Frontal cortex (tissue), 4 donors: ENCODE results near the gene DTD1. TPM values are rescaled to one million over a fixed set of nuclear protein-coding genes. Genes with fewer than 3 reads are reported as not detected.

Experiments used
- DNase-seq, 2 donors: peaks; one replicate each; pipeline ENCODE4 v3.0.0; 2012; ENCODE audit warnings: low spot score in 2 of 2
- FAIRE-seq: peaks from 2 replicates; lab custom pipeline; 2012; peaks lifted over from hg19 to GRCh38; lab: Jason Lieb, UNC
- total RNA-seq: library from RNA; depleted of rRNA; stranded (reverse); fragments of >200 nt; gene quantifications from one replicate; pipeline ENCODE4 v1.2.3, GENCODE V29; 2014
- donor health status: control.
- donor health status: control.
- donor health status: control.

The DTD1 gene
- total RNA-seq, 1 donor from 2014 or later, result 98.2 TPM

DNA sequence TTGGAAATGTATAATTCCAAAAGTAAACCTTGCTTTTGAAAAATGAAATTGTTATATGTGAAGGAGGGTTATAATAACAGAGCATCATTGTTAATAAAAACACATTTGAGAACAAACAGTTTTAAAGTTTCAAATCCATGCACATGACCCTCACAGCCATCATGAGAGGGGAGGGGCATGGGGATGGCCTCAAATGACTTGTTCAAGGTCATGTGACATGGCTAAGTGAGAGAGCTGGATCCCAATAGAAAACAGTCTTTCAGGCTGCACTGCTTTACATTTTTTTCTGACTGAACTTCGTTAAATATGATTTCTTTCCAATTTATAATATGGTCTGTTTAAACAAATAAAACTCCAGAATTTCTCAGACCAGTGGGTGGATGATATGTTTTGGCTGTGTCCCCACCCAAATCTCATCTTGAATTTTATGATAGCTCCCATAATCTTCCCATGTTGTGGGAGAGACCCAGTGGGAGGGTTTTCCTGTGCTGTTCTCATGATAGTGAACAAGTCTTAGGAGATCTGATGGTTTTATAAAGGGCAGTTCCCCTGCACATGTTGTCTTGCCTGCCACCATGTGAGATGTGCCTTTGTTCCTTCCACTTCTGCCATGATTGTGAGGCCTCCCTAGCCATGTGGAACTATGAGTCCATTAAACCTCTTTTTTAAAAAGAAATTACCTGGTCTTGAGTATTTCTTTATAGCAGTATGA is 66.0 kb downstream of the DTD1 start:
- no peak for FAIRE-seq

GRCh38 chr20:18654448-18654773 is 66.6 kb downstream of the DTD1 start:
- FAIRE-seq (no peak), DNase-seq (no peak)

More for the DNA sequence above, 66.0 kb downstream of the DTD1 start:
- no peak for DNase-seq

- DNase-seq, result no peak
- FAIRE-seq, result no peak
Measured at GRCh38 chr20:18657575-18657974, 69.7 kb downstream of the DTD1 start.

DNA sequence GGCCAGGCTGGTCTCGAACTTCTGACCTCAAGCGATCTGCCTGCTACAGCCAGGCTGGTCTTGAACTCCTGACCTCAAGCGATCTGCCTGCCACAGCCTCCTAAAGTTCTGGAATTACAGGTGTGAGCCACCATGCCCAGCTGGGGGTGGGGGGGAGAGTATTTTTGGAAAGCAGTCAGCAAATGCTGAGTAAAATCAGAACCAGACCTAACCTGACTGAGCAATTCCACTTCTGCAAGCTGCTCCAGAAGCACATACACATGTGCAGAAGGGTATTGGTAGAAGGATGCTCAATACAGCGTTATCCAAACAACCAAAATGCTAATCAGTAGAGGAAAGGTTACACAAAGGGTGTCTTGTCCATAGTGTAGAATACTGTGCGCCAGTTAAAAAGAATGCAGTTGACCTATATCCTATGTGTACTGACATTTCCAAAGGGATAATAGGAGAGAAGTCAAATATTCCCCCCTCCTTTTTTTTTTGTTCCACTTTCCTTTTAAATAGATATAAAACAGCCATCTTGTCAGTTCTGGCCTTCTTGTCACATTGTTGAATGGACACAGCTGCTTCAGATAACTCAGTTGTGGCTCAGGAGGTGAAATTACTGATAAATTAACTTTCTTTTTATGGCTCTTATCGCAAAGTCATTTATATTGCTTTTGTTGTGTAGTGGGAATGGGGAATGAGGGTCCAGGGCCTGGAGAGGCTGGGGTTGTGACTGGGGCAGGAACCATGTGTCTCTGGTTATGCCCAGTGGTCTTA is 74.6 kb downstream of the DTD1 start:
- DNase-seq (no peak), FAIRE-seq (no peak)

GRCh38 chr20:18663932-18664331 is 76.1 kb downstream of the DTD1 start:
- FAIRE-seq (no peak), DNase-seq (no peak)

DNA sequence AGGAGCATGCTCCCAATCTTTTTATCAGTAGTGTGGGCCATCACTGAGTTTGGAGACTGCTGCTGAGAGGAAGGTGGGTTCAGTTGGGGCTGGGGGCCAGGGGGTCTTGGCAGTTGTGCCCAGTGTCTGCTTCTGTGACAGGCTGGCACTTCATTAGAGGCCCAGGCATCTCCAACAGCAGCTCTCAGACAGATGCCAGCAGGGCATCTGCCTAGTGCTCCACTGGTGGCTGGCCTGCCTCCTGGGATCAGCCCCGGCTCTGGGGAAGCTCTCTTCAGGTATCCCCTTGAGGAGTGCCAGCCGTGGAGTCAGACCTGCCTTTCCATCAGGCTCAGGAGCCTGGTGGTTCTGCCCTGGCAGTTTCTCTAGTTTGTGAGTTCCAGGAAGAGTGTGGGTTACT is 77.3 kb downstream of the DTD1 start:
- DNase-seq, result no peak
- FAIRE-seq, result no peak

DNA sequence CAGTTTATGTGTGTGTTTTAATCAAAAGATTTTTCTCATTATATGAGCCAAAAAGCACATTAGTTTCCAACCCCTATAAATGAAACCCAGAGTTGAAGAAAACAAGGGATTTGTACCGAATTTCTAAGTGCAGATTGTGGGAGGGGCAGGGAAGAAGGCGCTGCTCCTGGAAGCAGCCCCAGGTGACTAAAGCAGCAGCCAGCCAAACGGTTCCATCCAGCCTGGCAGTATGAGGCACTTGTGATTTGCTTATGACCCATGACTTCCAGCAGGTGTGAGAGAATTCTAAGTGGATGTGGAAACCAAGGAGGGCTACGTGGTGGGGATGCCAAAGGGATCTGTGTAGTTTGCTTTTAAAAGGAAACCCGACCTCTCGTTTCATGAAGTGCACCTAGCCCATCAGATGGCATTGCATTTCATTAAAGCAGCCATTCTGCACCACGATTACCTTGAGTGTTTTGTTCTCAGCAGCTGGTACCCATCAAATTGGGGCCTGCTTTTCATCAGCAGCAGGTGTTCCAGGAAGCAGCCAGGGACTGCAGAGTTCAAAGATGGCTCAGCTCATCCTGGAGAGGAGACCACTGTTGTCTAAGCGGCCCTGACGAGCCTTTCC is 79.1 kb downstream of the DTD1 start:
- no peak for DNase-seq
- FAIRE-seq, result no peak

DNA sequence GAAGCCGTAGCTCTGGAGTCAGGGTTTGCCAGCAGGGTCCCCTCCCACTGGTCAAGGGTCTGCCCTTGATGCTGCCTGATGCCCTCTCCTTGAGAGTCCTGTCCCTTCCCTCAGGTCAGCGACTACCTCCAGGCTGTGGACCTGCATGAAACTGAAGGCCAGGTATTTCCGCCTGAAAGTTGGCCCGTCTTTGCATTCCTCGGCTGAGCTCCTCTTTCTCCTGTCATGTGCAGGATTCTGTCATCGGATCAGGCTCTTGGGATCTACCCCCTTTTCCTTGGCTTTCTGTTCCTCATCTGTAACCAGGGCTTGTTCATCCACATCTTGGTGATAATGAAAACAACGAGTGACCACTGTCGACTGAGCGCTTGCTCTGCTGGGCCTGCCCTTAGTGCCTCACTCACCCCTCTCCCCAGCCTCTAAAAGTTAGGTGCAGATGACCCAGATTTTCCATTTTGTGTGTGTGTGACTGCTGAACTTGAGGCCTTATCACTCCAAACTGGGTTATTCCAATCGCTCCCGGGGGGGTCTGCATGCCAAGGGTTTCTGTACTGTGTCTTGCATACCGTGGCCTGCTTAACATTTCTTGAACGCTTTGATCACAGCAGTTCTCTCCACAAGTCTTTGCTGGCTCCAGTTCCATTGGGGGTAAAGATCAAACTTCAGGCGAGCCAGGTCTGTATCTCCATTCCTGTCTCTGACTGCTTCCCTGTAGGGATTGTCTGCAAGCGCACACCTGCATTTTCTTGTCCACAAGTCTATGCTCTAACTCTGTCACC is 81.6 kb downstream of the DTD1 start:
- FAIRE-seq (no peak), DNase-seq (no peak)

DNA sequence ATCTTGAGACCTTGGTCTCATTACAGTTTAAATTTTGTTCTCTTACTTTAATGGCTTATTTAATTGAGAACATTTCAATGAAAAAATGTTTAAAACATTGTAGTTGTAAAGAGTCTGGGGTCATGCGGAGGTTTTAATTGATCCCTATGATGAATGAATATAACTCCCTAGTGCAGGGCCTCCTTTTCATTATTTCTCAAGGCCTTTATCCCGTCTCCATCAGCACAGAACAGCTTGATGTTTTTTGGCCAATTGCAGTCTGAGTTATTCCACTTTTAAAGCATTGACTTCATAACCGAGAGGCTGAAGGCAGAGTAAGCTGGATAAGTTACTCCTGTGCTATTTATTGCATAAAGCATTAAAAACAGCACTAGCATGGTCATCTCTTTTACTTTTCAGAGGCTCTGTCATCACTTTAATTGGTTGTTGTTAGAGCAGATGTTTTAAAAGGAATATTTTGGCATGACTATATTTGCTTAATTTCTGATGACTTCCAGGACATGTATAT is 83.4 kb downstream of the DTD1 start:
- no peak for DNase-seq
- FAIRE-seq, result no peak

DNA sequence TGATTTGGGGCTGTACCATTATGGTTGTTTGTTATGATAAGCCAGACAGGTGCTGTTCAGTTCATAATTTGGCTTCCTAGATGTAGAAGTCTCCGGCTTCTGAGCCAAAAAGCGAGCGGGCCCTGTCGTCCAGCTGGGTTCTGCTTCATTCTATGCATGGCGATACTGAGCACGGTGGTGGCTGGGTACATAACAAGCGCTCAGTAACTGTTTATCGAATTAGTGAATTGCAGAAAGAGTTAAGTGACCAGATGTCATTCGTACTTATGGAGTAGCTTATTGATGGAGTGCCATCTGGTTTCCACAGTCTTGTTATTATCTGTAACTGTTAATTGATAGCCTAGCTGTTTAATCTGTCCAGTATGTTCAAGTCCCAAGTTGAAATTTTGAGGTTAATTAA is 85.0 kb downstream of the DTD1 start:
- no peak for DNase-seq

DNA sequence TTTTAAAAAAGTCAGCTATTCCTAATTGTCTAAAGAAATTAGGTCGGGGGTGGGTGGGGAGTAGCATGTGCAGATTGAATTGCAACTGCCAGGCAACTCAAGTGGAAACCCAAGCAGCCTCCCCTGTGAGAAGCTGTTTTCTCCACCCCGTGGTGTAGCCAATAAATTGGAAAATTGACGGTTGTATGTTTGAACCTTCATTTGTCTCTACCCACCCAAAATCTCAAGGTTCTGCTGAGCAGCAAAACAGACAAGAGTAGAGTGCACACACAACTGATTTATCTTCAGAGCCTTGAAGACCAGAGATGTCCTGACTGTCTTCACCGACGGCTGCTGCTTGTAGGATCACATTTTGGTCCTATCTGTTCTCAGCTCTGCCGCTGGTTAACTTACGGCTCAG is 88.5 kb downstream of the DTD1 start:
- DNase-seq (no peak), FAIRE-seq (no peak)

More for the DNA sequence above, 85.0 kb downstream of the DTD1 start:
- no peak for FAIRE-seq

DNA sequence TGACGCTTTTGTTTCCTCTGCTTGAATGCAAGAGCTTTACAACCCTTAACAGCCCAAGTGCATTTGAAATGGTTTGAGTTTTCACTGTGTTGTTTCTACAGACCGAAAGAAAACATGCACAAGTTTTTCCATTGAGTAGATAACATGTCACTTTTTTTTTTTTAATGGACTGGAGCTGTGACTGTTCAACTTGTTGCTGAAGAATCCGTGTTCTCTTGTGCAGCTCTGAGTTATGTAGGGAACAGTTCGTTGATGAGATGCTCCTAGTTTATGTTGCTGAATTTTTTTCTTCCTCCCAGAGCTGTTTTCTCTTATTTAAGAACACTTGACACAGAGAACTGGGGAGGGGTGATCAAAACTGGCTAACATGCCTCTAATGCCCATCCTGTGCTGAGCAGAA is 89.3 kb downstream of the DTD1 start:
- DNase-seq (no peak), FAIRE-seq (no peak)

GRCh38 chr20:18678549-18679419 is 90.9 kb downstream of the DTD1 start:
- DNase-seq (peak in 1 of 2 donors; percentile 17), FAIRE-seq (no peak)

DNA sequence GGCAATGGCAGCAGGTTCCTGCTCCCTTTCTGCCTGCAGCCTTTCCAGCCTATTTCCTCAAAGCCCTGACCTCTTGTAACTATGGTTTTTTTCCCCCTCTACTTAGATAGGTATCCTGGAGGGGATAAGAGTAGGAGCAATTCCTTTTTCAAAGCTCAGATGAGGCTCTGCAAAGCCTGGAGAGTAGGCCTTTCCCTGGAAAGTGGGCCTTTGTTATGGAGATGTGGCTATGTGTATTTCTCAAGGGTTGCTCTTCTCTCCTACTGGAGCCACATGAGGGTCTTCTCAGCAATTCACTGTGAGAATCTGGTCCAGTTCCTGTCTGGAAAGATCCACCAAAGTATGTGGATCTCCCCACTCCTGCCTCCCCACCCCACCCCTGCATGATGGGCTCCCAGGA is 96.0 kb downstream of the DTD1 start:
- no peak for FAIRE-seq
- no peak for DNase-seq

DNA sequence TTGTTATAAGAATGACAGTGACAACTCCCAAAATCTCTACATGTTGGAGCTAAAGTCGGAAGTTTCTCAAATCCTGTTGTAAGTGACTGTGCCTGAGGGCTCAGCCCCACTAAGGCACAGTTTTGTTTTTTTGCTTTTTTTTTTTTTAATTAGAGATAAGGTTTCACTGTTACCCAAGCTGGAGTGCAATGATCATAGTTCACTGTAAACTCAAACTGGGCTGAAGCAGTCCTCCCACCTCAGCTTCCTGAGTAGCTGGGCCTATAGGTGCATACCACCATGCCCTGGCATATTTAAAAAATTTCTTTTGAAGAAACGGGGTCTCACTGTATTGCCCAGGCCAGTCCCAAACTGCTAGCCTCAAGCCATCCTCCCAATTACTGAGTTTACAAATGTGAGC is 96.9 kb downstream of the DTD1 start:
- DNase-seq, result no peak
- FAIRE-seq, result no peak

DNA sequence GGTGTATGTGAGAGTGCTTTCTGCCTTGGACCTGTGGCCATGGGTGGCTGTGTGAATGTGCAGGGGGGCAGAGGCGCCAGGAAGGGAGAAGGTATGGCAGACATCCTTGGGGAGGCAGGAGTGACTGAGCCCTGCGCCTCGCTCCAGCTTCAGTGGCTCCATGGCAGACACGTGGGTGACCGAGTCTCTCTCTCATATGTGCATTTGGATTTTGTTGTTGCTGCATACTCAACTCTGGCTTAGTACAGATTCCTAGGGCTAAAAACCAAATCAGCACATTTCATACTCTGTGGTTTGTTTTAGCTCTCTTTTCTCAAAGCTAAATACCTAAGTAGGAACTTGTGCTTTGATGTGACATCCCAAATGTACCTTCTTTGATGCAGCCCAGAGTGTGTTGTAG is 97.6 kb downstream of the DTD1 start:
- FAIRE-seq, result no peak
- no peak for DNase-seq

GRCh38 chr20:18686696-18687095 is 98.8 kb downstream of the DTD1 start:
- FAIRE-seq (no peak), DNase-seq (no peak)

- DNase-seq, result no peak
Measured at GRCh38 chr20:18688676-18689075, 100.8 kb downstream of the DTD1 start.

DNA sequence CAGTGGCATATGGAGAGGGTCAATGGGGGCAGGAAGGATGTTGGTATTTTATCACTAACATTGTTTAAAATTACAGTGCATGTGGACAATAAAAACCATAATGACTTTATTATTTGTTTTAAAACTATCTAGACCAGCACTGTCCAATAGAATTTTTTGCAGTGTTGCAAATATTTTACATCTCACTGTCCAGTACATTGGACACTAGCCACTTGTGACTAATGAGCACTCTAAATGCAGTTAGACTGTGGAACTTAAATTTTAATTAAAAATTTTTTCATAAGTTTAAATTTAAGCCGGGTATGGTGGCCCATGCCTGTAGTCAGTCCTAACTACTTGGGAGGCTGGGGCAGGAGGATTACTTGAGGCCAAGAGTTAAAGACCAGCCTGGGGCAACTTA is 101.7 kb downstream of the DTD1 start:
- DNase-seq (no peak), FAIRE-seq (no peak)

More at GRCh38 chr20:18688676-18689075, 100.8 kb downstream of the DTD1 start:
- no peak for FAIRE-seq
